KOPT-K1 (cell line): Measurements from ENCODE around the gene FNDC3B.

Experiments used
- H3K27ac ChIP-seq: fragments of 200-600 bp; sonication (generic); 2 replicates; pipeline ENCODE4 v1.5.1; 2016; ENCODE audit warnings: antibody characterized with exemption, mild to moderate bottlenecking, low read depth, low read length; ENCODE audit not compliant: poor library complexity, severe bottlenecking
- H3K36me3 ChIP-seq: fragments of 200-600 bp; sonication (generic); 2 replicates; pipeline ENCODE4 v1.5.1; 2017; ENCODE audit warnings: antibody characterized with exemption, mild to moderate bottlenecking, low read length, moderate library complexity; ENCODE audit not compliant: insufficient read depth
- H3K9me3 ChIP-seq: fragments of 200-600 bp; sonication (generic); 2 replicates; pipeline ENCODE4 v1.5.1; 2017; ENCODE audit warnings: antibody characterized with exemption, low read length, mild to moderate bottlenecking; ENCODE audit not compliant: insufficient read depth, poor library complexity, severe bottlenecking

The FNDC3B gene

DNA sequence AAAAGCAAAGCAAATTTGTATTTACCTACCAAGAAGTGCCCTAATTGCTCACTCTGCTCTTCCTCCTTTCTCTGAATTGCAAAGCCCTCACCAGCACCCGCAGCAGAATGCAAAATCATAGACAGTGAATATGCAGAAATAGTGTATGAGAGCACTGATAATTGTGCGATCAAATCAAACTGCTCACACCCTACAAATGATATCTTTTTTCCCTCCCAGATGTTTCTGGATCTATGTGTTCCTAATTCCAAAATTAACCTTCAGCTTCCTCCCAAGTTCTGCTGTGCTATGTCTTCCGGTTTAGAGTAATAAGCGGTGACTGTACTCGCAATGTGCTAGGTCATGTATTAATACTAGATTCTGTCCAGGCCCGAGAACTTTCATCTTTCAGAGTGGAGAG lies 405.4 kb downstream of the FNDC3B start:
- H3K36me3 ChIP-seq = no peaks in the 10 kb centered on the region
- H3K9me3 ChIP-seq = peaks cover 7% of the 10 kb centered on the region
- no peak overlapping the region for H3K27ac ChIP-seq

DNA sequence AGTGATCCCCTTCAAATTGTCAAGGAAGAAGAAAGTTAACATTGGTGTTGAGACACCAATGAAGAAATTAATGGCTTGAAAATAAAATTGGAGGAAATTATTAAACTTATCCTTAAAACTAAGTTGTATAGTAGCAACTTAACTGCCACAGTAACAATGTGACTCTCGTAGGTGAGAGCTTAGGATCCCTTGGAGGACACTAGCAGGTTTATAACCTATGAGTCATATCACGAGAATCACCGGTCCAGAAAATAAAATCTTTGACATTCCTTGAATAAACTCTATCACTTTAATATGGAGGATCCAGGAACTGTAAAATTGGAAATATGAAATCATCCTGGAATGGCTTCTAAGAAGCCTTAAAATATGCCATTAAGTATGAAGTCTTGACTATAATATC lies 406.8 kb downstream of the FNDC3B start:
- peaks cover 7% of the 10 kb centered on the region for H3K9me3 ChIP-seq
- H3K27ac ChIP-seq = no peak overlapping the region
- H3K36me3 ChIP-seq = no peaks in the 10 kb centered on the region

DNA sequence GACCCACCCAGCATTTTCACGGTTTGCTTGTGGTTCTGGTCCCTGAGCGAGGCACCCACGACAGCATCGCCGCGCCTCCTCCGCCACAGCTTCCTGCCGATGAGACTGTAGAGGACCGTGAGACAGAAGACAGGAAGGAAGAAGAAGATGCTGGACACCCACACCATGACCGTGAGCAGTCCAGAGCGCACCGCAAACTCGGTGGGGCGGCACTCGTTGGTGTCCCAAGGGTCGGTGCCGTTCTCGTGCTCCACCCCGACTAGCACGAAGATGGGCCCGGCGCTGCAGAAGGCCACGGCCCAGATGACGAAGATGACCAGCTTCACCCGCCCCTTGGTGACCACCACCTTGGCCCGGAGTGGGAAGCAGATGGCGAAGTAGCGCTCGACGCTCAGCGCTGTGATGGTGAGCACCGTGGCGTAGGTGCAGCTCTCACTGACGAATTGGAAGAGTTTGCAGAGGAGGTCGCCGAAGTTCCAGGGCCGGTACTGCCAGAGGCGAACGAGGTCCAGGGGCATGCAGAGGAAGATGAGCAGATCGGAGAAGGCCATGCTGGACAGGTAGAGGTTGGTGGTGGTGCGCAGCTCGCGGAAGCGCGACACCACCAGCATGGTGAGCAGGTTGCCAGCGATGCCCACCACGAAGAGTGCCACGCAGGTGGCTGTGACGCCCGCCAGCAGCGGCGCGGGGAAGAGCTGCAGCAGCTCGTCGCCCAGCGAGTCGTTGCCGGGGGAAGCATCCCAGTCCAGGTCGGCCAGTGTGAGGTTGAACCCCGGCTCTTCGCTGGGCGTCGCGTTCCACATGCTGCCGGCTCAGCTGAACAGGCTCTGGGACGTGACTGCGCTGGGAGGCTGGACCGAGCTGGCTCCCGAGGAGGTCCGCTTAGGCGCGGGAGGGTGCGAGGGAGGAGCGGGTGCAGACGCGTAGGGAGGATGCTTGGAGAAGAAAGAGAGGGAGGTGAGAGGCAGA lies 408.5 kb downstream of the FNDC3B start, which contains the start of gene GHSR:
Gene GHSR, minus strand, starts transcription at position 846 of the 969 bp plus-strand sequence. Its CDS starts 43 bp downstream, at position 803.
- H3K9me3 ChIP-seq = peaks cover 7% of the 10 kb centered on the region
- H3K36me3 ChIP-seq = no peaks in the 10 kb centered on the region
- H3K27ac ChIP-seq = no peak within 1 kb of the TSS

DNA sequence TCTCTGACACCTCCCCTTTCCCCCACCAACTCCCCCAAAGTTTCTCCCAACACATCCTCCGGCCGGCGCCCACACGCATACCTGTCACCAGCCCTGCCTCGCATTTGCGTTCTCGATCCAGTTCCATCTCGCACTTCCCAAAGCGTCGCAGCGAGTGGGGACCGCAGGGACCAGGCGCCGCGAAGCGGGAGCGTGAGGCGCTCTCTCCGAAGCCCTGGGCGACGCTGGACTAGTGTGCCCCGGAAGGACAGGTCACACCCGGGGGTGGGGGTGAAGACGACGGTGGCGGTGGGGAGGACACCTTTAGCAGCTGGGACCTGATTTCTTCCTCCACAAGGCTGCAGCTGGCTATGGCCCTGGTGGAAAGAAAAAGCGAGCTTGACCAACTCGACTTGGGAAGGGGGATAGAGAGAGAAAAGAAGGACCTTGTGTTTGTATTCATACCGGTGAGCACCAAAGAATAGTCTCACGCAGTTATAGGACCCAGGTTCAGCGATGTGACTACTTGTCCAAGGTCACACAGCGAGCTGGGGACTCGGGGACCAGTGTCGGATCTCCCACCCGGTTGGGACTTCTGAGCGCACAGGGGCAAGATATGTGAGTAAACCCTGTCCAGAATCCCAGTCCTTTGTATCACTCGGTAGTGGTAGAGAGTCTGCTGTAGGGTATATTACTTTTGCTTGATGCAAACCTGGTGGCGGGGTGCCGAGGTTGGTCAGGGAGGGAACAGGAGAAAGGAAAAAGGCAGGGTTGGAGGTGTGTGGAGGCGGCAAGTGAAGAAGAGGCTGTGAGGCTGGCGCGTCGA lies 409.5 kb downstream of the FNDC3B start:
- Histone ChIP-seq H3K27ac (no peak overlapping the region), H3K9me3 (peaks cover 7% of the 10 kb centered on the region), H3K36me3 (no peaks in the 10 kb centered on the region)

DNA sequence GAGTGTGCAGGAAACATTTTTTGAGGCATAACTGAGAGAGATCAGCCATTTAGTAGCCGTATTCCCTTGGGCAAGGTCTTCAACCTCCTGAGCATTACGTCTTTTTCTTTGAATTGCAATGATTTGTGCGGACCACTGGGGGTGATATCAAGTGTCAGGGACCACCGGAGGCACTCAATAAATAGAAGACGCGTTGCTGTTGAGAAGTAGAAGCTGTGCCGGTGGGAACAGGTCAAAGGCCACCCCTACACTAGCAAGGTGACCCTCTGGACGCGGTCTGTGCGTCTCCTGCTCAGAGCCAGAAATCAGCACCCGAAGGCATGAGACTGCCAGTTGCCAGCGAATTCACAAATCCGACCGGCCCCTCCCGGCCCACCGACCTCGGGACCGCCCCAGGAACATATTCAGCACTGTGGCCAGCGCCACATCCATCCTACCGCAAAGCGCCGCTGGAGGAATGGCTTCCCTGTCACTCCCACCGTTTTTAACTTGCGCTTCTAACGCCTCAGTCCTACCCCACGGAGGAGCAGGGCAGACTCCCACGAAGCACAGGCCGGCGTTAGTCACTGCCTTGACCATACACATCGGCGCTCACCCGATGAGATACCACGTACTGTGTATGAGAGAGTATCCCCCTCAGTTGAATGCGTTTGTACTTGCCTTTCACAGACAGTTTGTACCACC lies 410.2 kb downstream of the FNDC3B start:
- Histone ChIP-seq H3K9me3 (peaks cover 7% of the 10 kb centered on the region), H3K36me3 (no peaks in the 10 kb centered on the region), H3K27ac (no peak overlapping the region)
